ENCODE data around the gene SNTG2.

SNTG2 gene

GRCh38 chr2:1147873-1148612, 197.4 kb downstream of the SNTG2 start:
- no peak for DNase-seq (ENCODE audit: low spot score)

- no peak for DNase-seq (ENCODE audit: low spot score)
Observed at GRCh38 chr2:1150724-1151511, 200.3 kb downstream of the SNTG2 start.

GRCh38 chr2:1152375-1152774, 201.7 kb downstream of the SNTG2 start:
- no peak for DNase-seq (ENCODE audit: low spot score)

- DNase-seq (ENCODE audit: low spot score), result no peak
Observed at GRCh38 chr2:1153920-1154319, 203.3 kb downstream of the SNTG2 start.

GRCh38 chr2:1154710-1155594, 204.3 kb downstream of the SNTG2 start:
- no peak for DNase-seq (ENCODE audit: low spot score)

GRCh38 chr2:1156059-1156458, 205.4 kb downstream of the SNTG2 start:
- DNase-seq (ENCODE audit: low spot score), result no peak

GRCh38 chr2:1156531-1156930, 205.9 kb downstream of the SNTG2 start:
- DNase-seq (ENCODE audit: low spot score), result no peak

GRCh38 chr2:1157107-1157506, 206.5 kb downstream of the SNTG2 start:
- DNase-seq (ENCODE audit: low spot score), result no peak

- no peak for DNase-seq (ENCODE audit: low spot score)
Observed at GRCh38 chr2:1159013-1159412, 208.4 kb downstream of the SNTG2 start.

- DNase-seq (ENCODE audit: low spot score), result no peak
Observed at GRCh38 chr2:1162246-1162645, 211.6 kb downstream of the SNTG2 start.

GRCh38 chr2:1162768-1163584, 212.3 kb downstream of the SNTG2 start:
- DNase-seq (ENCODE audit: low spot score), result no peak

- no peak for DNase-seq (ENCODE audit: low spot score)
Observed at GRCh38 chr2:1166976-1167375, 216.3 kb downstream of the SNTG2 start.

- no peak for DNase-seq (ENCODE audit: low spot score)
Observed at GRCh38 chr2:1168846-1169245, 218.2 kb downstream of the SNTG2 start.

- DNase-seq (ENCODE audit: low spot score), result no peak
Observed at GRCh38 chr2:1169291-1169949, 218.8 kb downstream of the SNTG2 start.

GRCh38 chr2:1170241-1170640, 219.6 kb downstream of the SNTG2 start:
- no peak for DNase-seq (ENCODE audit: low spot score)

GRCh38 chr2:1170711-1171110, 220.1 kb downstream of the SNTG2 start:
- DNase-seq (ENCODE audit: low spot score), result no peak

- DNase-seq (ENCODE audit: low spot score), result no peak
Observed at GRCh38 chr2:1173528-1173927, 222.9 kb downstream of the SNTG2 start.

GRCh38 chr2:1181893-1182292, 231.2 kb downstream of the SNTG2 start:
- DNase-seq (ENCODE audit: low spot score), result no peak

- DNase-seq (ENCODE audit: low spot score), result no peak
Observed at GRCh38 chr2:1183300-1183699, 232.7 kb downstream of the SNTG2 start.

GRCh38 chr2:1186421-1186820, 235.8 kb downstream of the SNTG2 start:
- no peak for DNase-seq (ENCODE audit: low spot score)

GRCh38 chr2:1187189-1187588, 236.5 kb downstream of the SNTG2 start:
- DNase-seq (ENCODE audit: low spot score), result no peak

Data from Ammon's horn (tissue), 1 donor.